Esophagus squamous epithelium (tissue), 5 donors: ENCODE results near the gene TMEM51. TPM values are rescaled to one million over a fixed set of nuclear protein-coding genes. Genes with fewer than 3 reads are reported as not detected.

Source experiments
- DNase-seq: peaks from one replicate; lab custom pipeline; 2025; lab: John Stamatoyannopoulos, UW
- H3K27ac ChIP-seq, 4 donors: fragments of 200-600 bp; sonication (generic); one replicate each; pipeline ENCODE4 v1.5.1; 2016 to 2019; ENCODE audit warnings: mild to moderate bottlenecking in 1 of 4
- H3K27me3 ChIP-seq, 4 donors: fragments of 200-600 bp; sonication (generic); 1 replicate in 3 of 4; 2 replicates in 1 of 4; pipeline versions ENCODE4 v1.5.1 to v1.6.0; 2017 to 2021; ENCODE audit warnings: antibody characterized with exemption in 1 of 4
- H3K36me3 ChIP-seq, 3 donors: fragments of 200-600 bp; sonication (generic); one replicate each; pipeline ENCODE4 v1.5.1; 2016 to 2019
- H3K4me1 ChIP-seq, 3 donors: fragments of 200-600 bp; sonication (generic); one replicate each; pipeline ENCODE4 v1.5.1; 2017 to 2019
- H3K4me3 ChIP-seq, 4 donors: fragments of 200-600 bp; sonication (generic); 1 replicate in 3 of 4; 2 replicates in 1 of 4; pipeline ENCODE4 v1.5.1; 2016 to 2019; ENCODE audit warnings: mild to moderate bottlenecking in 2 of 4, moderate library complexity in 1 of 4
- H3K9me3 ChIP-seq, 3 donors: fragments of 200-600 bp; sonication (generic); one replicate each; pipeline ENCODE4 v1.5.1; 2016 to 2019
- POLR2A ChIP-seq, 4 donors: fragments of 450-650 bp; IDR thresholded peaks; one replicate each; pipeline ENCODE4 v1.6.1; 2017; ENCODE audit warnings: antibody characterized with exemption in 4 of 4, mild to moderate bottlenecking in 4 of 4, moderate library complexity in 3 of 4
- WGBS, 2 donors: methylation state at CpG; one replicate each; pipeline ENCODE4 v1.1.5; 2018; 5-methylcytosine and 5-hydroxymethylcytosine counted together
- intact Hi-C: fragments of 100-400 bp; cut with DNase I; formaldehyde crosslinking; loops from one replicate; pipeline ENCODE4 v1.15.0; 2022
- total RNA-seq, 4 donors: library from RNA; depleted of rRNA; stranded (reverse); fragments of >200 nt; gene quantifications; one replicate each; pipeline ENCODE4 v1.1.0, GENCODE V29; 2016
- TF ChIP-seq, protein P1 (sequence below), 6 experiments: fragments of 450-650 bp in 4 of 6; fragments of 200-600 bp in 2 of 6; sonication (generic) in 2 of 6; IDR thresholded peaks; one replicate each; pipeline ENCODE4 v1.5.1; 2016 to 2019; ENCODE audit warnings: antibody characterized with exemption in 6 of 6, mild to moderate bottlenecking in 4 of 6, moderate library complexity in 4 of 6
- donor health status: DM: yes; HTN: yes; CAD: no.

The TMEM51 gene
- total RNA-seq, 4 donors from 2014 or later = 11.6 to 23.7 (median 17.7) TPM

- WGBS, 2 donors = 79 to 80% methylated on average over 15 to 16 of the region's 17 CpGs
- peaks cover 0 to 53% (median 27%) of the 10 kb centered on the region in 3 donors for H3K4me1 ChIP-seq
Measured at GRCh38 chr1:15212216-15212953, 58.8 kb downstream of the TMEM51 start.

GRCh38 chr1:15212954-15213291, 59.4 kb downstream of the TMEM51 start:
- 82 to 97% methylated on average over 3 of the region's 3 CpGs for WGBS, 2 donors
- peak overlapping the region in 3 of 4 donors; percentile 8 to 68 (median 29) for H3K27ac ChIP-seq
- DNase-seq = no peak
- no peaks in the 10 kb centered on the region for H3K36me3 ChIP-seq
- H3K4me1 ChIP-seq = peaks cover 0 to 47% (median 25%) of the 10 kb centered on the region in 3 donors
- no peaks in the 10 kb centered on the region for H3K27me3 ChIP-seq
- no peaks in the 10 kb centered on the region for H3K9me3 ChIP-seq
- no peak for TF ChIP-seq POLR2A (IDR thresholded peaks at IDR 0.05)
- TF ChIP-seq, protein P1, sequence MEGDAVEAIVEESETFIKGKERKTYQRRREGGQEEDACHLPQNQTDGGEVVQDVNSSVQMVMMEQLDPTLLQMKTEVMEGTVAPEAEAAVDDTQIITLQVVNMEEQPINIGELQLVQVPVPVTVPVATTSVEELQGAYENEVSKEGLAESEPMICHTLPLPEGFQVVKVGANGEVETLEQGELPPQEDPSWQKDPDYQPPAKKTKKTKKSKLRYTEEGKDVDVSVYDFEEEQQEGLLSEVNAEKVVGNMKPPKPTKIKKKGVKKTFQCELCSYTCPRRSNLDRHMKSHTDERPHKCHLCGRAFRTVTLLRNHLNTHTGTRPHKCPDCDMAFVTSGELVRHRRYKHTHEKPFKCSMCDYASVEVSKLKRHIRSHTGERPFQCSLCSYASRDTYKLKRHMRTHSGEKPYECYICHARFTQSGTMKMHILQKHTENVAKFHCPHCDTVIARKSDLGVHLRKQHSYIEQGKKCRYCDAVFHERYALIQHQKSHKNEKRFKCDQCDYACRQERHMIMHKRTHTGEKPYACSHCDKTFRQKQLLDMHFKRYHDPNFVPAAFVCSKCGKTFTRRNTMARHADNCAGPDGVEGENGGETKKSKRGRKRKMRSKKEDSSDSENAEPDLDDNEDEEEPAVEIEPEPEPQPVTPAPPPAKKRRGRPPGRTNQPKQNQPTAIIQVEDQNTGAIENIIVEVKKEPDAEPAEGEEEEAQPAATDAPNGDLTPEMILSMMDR (IDR thresholded peaks at IDR 0.05) = no peak
- intact Hi-C loops = loop anchor here (10.0 kb wide), 1 partner anchor 88 kb away; no protein-coding TSS in a partner anchor
- no peak overlapping the region for H3K4me3 ChIP-seq

More at GRCh38 chr1:15212216-15212953, 58.8 kb downstream of the TMEM51 start:
- peak overlapping the region in 3 of 4 donors; percentile 8 to 68 (median 29) for H3K27ac ChIP-seq
- TF ChIP-seq, protein P1 (IDR thresholded peaks at IDR 0.05) = no peak
- TF ChIP-seq POLR2A (IDR thresholded peaks at IDR 0.05) = no peak
- no peak for DNase-seq
- intact Hi-C loops = loop anchor here (10.0 kb wide), 1 partner anchor 88 kb away; no protein-coding TSS in a partner anchor
- no peak overlapping the region for H3K4me3 ChIP-seq
- no peaks in the 10 kb centered on the region for H3K27me3 ChIP-seq
- H3K36me3 ChIP-seq = no peaks in the 10 kb centered on the region
- no peaks in the 10 kb centered on the region for H3K9me3 ChIP-seq

- Histone ChIP-seq H3K4me1 (peaks cover 0 to 44% (median 22%) of the 10 kb centered on the region in 3 donors), H3K36me3 (no peaks in the 10 kb centered on the region), H3K4me3 (no peak overlapping the region), H3K9me3 (no peaks in the 10 kb centered on the region), H3K27ac (peak overlapping the region in 3 of 4 donors; percentile 29 to 68 (median 50)), H3K27me3 (no peaks in the 10 kb centered on the region)
- TF ChIP-seq POLR2A (IDR thresholded peaks at IDR 0.05) = no peak
- 78 to 79% methylated on average over 7 of the region's 7 CpGs for WGBS, 2 donors
- DNase-seq = no peak
- intact Hi-C loops = loop anchor here (10.0 kb wide), 1 partner anchor 89 kb away; no protein-coding TSS in a partner anchor
Measured at GRCh38 chr1:15213341-15213821, 59.8 kb downstream of the TMEM51 start.

- WGBS, 2 donors = 63 to 79% methylated on average over 8 to 17 of the region's 19 CpGs
- DNase-seq = no peak
- Histone ChIP-seq H3K36me3 (peaks cover 0 to 4% (median 2%) of the 10 kb centered on the region in 3 donors), H3K27me3 (no peaks in the 10 kb centered on the region), H3K4me3 (no peak overlapping the region), H3K4me1 (peaks cover 0 to 48% (median 22%) of the 10 kb centered on the region in 3 donors), H3K9me3 (no peaks in the 10 kb centered on the region), H3K27ac (peak overlapping the region in 3 of 4 donors; percentile 50 to 68 (median 65))
- no peak for TF ChIP-seq POLR2A (IDR thresholded peaks at IDR 0.05)
- TF ChIP-seq, protein P1 (IDR thresholded peaks at IDR 0.05) = no peak
- intact Hi-C loops = loop anchor here (10.0 kb wide), 1 partner anchor 90 kb away; no protein-coding TSS in a partner anchor
Measured at GRCh38 chr1:15214527-15214926, 61.0 kb downstream of the TMEM51 start.

DNA sequence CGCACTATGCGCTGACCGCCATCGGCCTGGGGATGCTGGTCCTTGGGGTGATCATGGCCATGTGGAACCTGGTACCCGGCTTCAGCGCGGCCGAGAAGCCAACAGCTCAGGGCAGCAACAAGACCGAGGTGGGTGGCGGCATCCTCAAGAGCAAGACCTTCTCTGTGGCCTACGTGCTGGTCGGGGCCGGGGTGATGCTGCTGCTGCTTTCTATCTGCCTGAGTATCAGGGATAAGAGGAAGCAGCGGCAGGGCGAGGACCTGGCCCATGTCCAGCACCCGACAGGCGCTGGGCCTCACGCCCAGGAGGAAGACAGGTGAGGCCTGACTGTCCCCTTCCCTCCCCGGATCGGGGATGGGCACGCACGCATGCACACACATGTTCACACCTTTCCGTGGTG, 61.6 kb downstream of the TMEM51 start:
- H3K4me3 ChIP-seq = no peak overlapping the region
- peaks cover 0 to 10% (median 8%) of the 10 kb centered on the region in 3 donors for H3K36me3 ChIP-seq
- 76 to 80% methylated on average over 6 to 11 of the region's 23 CpGs for whole genome bisulfite sequencing, 2 donors
- peaks cover 0 to 47% (median 22%) of the 10 kb centered on the region in 3 donors for H3K4me1 ChIP-seq
- intact Hi-C loops = loop anchor here (10.0 kb wide), 1 partner anchor 90 kb away; no protein-coding TSS in a partner anchor
- H3K27ac ChIP-seq = peak overlapping the region in 3 of 4 donors; percentile 50 to 68 (median 65)
- H3K9me3 ChIP-seq = no peaks in the 10 kb centered on the region
- DNase-seq = no peak
- TF ChIP-seq POLR2A (IDR thresholded peaks at IDR 0.05) = no peak
- TF ChIP-seq, protein P1 (IDR thresholded peaks at IDR 0.05) = no peak
- H3K27me3 ChIP-seq = no peaks in the 10 kb centered on the region
